ENCODE data around the gene MKI67.

MKI67 gene

DNA sequence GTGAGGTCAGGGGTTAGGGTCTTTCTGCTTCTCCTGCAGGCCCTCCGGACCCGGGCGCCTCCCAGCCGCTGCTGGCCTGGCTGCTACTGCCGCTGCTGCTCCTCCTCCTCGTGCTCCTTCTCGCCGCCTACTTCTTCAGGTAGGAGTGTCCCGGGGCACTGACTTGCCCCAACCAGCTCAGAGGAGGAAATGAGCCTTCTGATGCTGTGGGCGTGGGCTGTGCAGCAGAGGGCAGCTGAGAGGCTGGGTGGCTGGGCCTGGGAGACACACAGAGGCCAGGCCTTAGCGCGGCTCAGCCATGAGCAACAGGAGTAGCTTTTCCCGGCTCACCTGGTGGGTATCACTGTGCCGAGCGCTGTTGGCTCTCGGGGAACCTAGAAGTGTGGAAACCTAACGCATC lies 78.9 kb downstream of the MKI67 start:
- no peaks in the 10 kb centered on the region for H3K36me3 ChIP-seq (ENCODE audit: insufficient read depth, insufficient read length, low read length)
- no peak for TF ChIP-seq ZNF274 (IDR thresholded peaks at IDR 0.05; ENCODE audit: low read depth, low read length)
- TF ChIP-seq SUZ12 (IDR thresholded peaks at IDR 0.05; ENCODE audit: extremely low read depth, insufficient read depth, insufficient read length): no peak
- no peak overlapping the region for H3K9ac ChIP-seq (ENCODE audit: insufficient read length, low read depth)
- H3K4me3 ChIP-seq (ENCODE audit: insufficient read length, low read depth): no peak overlapping the region
- DNase-seq (ENCODE audit: low read depth, low spot score): no peak
- H3K4me1 ChIP-seq (ENCODE audit: insufficient read depth, insufficient read length): peaks cover 7% of the 10 kb centered on the region
- H3K27me3 ChIP-seq (ENCODE audit: insufficient read depth, insufficient read length): no peaks in the 10 kb centered on the region
- H3K9me3 ChIP-seq (ENCODE audit: insufficient read depth, low read length): no peaks in the 10 kb centered on the region

GRCh38 chr10:128046953-128047290 lies 79.3 kb downstream of the MKI67 start:
- Histone ChIP-seq H3K9me3 (ENCODE audit: insufficient read depth, low read length) (no peaks in the 10 kb centered on the region), H3K36me3 (ENCODE audit: insufficient read depth, insufficient read length, low read length) (no peaks in the 10 kb centered on the region), H3K27me3 (ENCODE audit: insufficient read depth, insufficient read length) (no peaks in the 10 kb centered on the region), H3K9ac (ENCODE audit: insufficient read length, low read depth) (no peak overlapping the region), H3K4me3 (ENCODE audit: insufficient read length, low read depth) (no peak overlapping the region), H3K4me1 (ENCODE audit: insufficient read depth, insufficient read length) (peaks cover 7% of the 10 kb centered on the region)
- TF ChIP-seq YY1 (IDR thresholded peaks at IDR 0.05; ENCODE audit: insufficient read depth, insufficient read length) (no peak), SUZ12 (IDR thresholded peaks at IDR 0.05; ENCODE audit: extremely low read depth, insufficient read depth, insufficient read length) (no peak), ZNF274 (IDR thresholded peaks at IDR 0.05; ENCODE audit: low read depth, low read length) (no peak)
- no peak for DNase-seq (ENCODE audit: low read depth, low spot score)
